HUES48 (cell line): ENCODE data around the gene INPP5A.

Experiments
- H3K27ac ChIP-seq: one replicate; pipeline ENCODE4 v1.7.0; 2013; ENCODE audit warnings: low read depth, low read length, inconsistent platforms
- H3K27me3 ChIP-seq: 2 replicates; pipeline ENCODE4 v1.6.1; 2013; ENCODE audit warnings: mild to moderate bottlenecking, low read length; ENCODE audit not compliant: control insufficient read depth, insufficient read depth
- H3K36me3 ChIP-seq: 2 replicates; pipeline ENCODE4 v1.6.1; 2013; ENCODE audit warnings: low read length; ENCODE audit not compliant: control insufficient read depth, insufficient read depth
- H3K4me1 ChIP-seq: 2 replicates; pipeline ENCODE4 v1.6.1; 2013; ENCODE audit warnings: mild to moderate bottlenecking, low read length; ENCODE audit not compliant: control insufficient read depth, insufficient read depth
- H3K4me3 ChIP-seq: 2 replicates; pipeline ENCODE4 v1.5.1; 2013; ENCODE audit warnings: mild to moderate bottlenecking, low read depth, low read length
- H3K9ac ChIP-seq: 2 replicates; pipeline ENCODE4 v1.6.1; 2013; ENCODE audit warnings: mild to moderate bottlenecking, low read depth, low read length, moderate library complexity
- H3K9me3 ChIP-seq: 2 replicates; pipeline ENCODE4 v1.6.1; 2013; ENCODE audit warnings: low read length; ENCODE audit not compliant: control insufficient read depth, insufficient read depth

INPP5A gene

GRCh38 chr10:132748545-132749370 lies 211.2 kb downstream of the INPP5A start:
- H3K27me3 ChIP-seq: no peaks in the 10 kb centered on the region
- no peaks in the 10 kb centered on the region for H3K36me3 ChIP-seq
- no peak overlapping the region for H3K4me3 ChIP-seq
- H3K4me1 ChIP-seq: peaks cover 14% of the 10 kb centered on the region
- no peaks in the 10 kb centered on the region for H3K9me3 ChIP-seq
- H3K27ac ChIP-seq: no peak overlapping the region
- H3K9ac ChIP-seq: no peak overlapping the region

GRCh38 chr10:132749371-132749795 lies 211.8 kb downstream of the INPP5A start:
- no peaks in the 10 kb centered on the region for H3K27me3 ChIP-seq

GRCh38 chr10:132750936-132751335 lies 213.3 kb downstream of the INPP5A start:
- Histone ChIP-seq H3K4me1 (peaks cover 14% of the 10 kb centered on the region), H3K27ac (no peak overlapping the region), H3K9ac (no peak overlapping the region), H3K36me3 (no peaks in the 10 kb centered on the region), H3K9me3 (no peaks in the 10 kb centered on the region), H3K27me3 (no peaks in the 10 kb centered on the region), H3K4me3 (no peak overlapping the region)

More at GRCh38 chr10:132749371-132749795, 211.8 kb downstream of the INPP5A start:
- H3K36me3 ChIP-seq: no peaks in the 10 kb centered on the region
- H3K4me3 ChIP-seq: no peak overlapping the region
- no peaks in the 10 kb centered on the region for H3K9me3 ChIP-seq
- no peak overlapping the region for H3K27ac ChIP-seq
- H3K4me1 ChIP-seq: peaks cover 14% of the 10 kb centered on the region
- H3K9ac ChIP-seq: no peak overlapping the region

GRCh38 chr10:132752378-132752777 lies 214.8 kb downstream of the INPP5A start:
- Histone ChIP-seq H3K27me3 (no peaks in the 10 kb centered on the region), H3K4me3 (no peak overlapping the region), H3K9ac (no peak overlapping the region), H3K27ac (no peak overlapping the region), H3K4me1 (no peaks in the 10 kb centered on the region; the same call in 1 of the 2 replicates), H3K9me3 (peaks cover 4% of the 10 kb centered on the region; the same call in 1 of the 2 replicates), H3K36me3 (0 out of 2 replicates have a peak, but pooled peaks cover 3% of the 10 kb centered on the region)

- H3K27ac ChIP-seq: no peak overlapping the region
- H3K4me3 ChIP-seq: no peak overlapping the region
- H3K27me3 ChIP-seq: no peaks in the 10 kb centered on the region
- no peak overlapping the region for H3K9ac ChIP-seq
- H3K4me1 ChIP-seq: no peaks in the 10 kb centered on the region; the same call in 1 of the 2 replicates
- H3K36me3 ChIP-seq: 0 out of 2 replicates have a peak, but pooled peaks cover 3% of the 10 kb centered on the region
- peaks cover 4% of the 10 kb centered on the region; the same call in 1 of the 2 replicates for H3K9me3 ChIP-seq
Observed at GRCh38 chr10:132752961-132753360, 215.4 kb downstream of the INPP5A start.

- 0 out of 2 replicates have a peak, but pooled peaks cover 3% of the 10 kb centered on the region for H3K36me3 ChIP-seq
- peaks cover 4% of the 10 kb centered on the region; the same call in 1 of the 2 replicates for H3K9me3 ChIP-seq
- H3K4me3 ChIP-seq: no peak overlapping the region
- no peaks in the 10 kb centered on the region for H3K27me3 ChIP-seq
- no peaks in the 10 kb centered on the region; the same call in 1 of the 2 replicates for H3K4me1 ChIP-seq
- no peak overlapping the region for H3K9ac ChIP-seq
- H3K27ac ChIP-seq: no peak overlapping the region
Observed at GRCh38 chr10:132753596-132753995, 216.0 kb downstream of the INPP5A start.

GRCh38 chr10:132754071-132754470 lies 216.5 kb downstream of the INPP5A start:
- H3K27me3 ChIP-seq: no peaks in the 10 kb centered on the region
- H3K9ac ChIP-seq: no peak overlapping the region
- no peak overlapping the region for H3K4me3 ChIP-seq
- 0 out of 2 replicates have a peak, but pooled peaks cover 3% of the 10 kb centered on the region for H3K36me3 ChIP-seq
- peaks cover 4% of the 10 kb centered on the region; the same call in 1 of the 2 replicates for H3K9me3 ChIP-seq
- H3K4me1 ChIP-seq: no peaks in the 10 kb centered on the region; the same call in 1 of the 2 replicates
- H3K27ac ChIP-seq: no peak overlapping the region

- peaks cover 4% of the 10 kb centered on the region; the same call in 1 of the 2 replicates for H3K9me3 ChIP-seq
- H3K36me3 ChIP-seq: 0 out of 2 replicates have a peak, but pooled peaks cover 3% of the 10 kb centered on the region
- H3K4me3 ChIP-seq: no peak overlapping the region
- no peak overlapping the region for H3K9ac ChIP-seq
- no peak overlapping the region for H3K27ac ChIP-seq
- H3K4me1 ChIP-seq: no peaks in the 10 kb centered on the region
- H3K27me3 ChIP-seq: no peaks in the 10 kb centered on the region
Observed at GRCh38 chr10:132755166-132755711, 217.7 kb downstream of the INPP5A start.

- Histone ChIP-seq H3K27me3 (no peaks in the 10 kb centered on the region), H3K9ac (no peak overlapping the region), H3K27ac (no peak overlapping the region), H3K4me1 (no peaks in the 10 kb centered on the region), H3K4me3 (no peak overlapping the region), H3K36me3 (0 out of 2 replicates have a peak, but pooled peaks cover 3% of the 10 kb centered on the region), H3K9me3 (peaks cover 4% of the 10 kb centered on the region; the same call in 1 of the 2 replicates)
Observed at GRCh38 chr10:132756591-132756990, 219.0 kb downstream of the INPP5A start.

GRCh38 chr10:132757171-132757570 lies 219.6 kb downstream of the INPP5A start:
- Histone ChIP-seq H3K4me3 (no peak overlapping the region), H3K27me3 (no peaks in the 10 kb centered on the region), H3K9me3 (peaks cover 8% of the 10 kb centered on the region; the same call in 1 of the 2 replicates), H3K4me1 (no peaks in the 10 kb centered on the region), H3K36me3 (0 out of 2 replicates have a peak, but pooled peaks cover 3% of the 10 kb centered on the region), H3K9ac (no peak overlapping the region), H3K27ac (no peak overlapping the region)

GRCh38 chr10:132758865-132759264 lies 221.3 kb downstream of the INPP5A start:
- no peak overlapping the region for H3K4me3 ChIP-seq
- H3K27me3 ChIP-seq: no peaks in the 10 kb centered on the region
- no peak overlapping the region for H3K27ac ChIP-seq
- no peaks in the 10 kb centered on the region for H3K4me1 ChIP-seq
- H3K36me3 ChIP-seq: 0 out of 2 replicates have a peak, but pooled peaks cover 3% of the 10 kb centered on the region
- peaks cover 8% of the 10 kb centered on the region; the same call in 1 of the 2 replicates for H3K9me3 ChIP-seq
- no peak overlapping the region for H3K9ac ChIP-seq
